ENCODE data around the gene TRAPPC5.

TRAPPC5 gene

DNA sequence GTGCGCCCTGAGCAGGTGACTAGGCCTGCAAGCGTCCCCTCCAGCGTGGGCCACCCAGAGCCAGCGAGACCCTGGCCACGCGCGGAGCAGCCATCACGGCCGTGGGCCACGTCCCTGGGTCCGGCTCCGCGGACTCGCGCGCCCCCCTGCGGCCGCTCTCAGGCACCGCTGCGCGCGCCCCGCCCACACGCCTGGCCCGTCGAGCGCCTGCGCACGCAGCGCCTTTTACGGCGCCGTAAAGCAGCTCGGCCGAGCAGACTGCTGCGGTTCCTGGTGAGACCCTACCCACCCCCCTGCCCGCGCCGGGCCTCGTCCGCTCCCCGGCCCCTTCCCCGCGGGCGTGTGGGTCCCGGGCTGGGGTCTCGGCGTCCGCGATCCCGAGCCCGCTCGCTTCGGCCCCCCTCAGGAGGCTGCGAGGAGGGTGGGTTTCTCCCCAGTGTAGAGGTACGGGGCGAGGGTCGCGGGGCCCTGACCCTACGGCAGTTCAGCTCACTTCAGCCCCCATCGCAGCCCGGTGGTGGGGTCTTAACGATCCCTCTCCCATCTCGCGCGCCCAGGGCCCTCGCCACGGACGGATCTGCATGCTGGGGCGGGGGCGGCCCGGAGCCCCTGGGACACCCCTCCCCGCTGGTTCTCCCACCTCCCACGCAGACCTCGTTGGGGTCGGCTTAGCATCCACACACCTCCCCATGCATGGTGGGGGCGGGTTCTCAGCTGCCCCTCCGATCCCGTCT is at the start of gene TRAPPC5:
Gene TRAPPC5 (plus strand): TSS at position 228 of the 734 bp plus-strand sequence. CDS start 1,421 bp downstream, outside the sequence.
- WGBS (ENCODE audit: insufficient coverage, insufficient read length) = no CpG with 5 or more reads among the region's 79 CpGs
- H3K27me3 ChIP-seq (ENCODE audit: control insufficient read depth, insufficient read depth, low read length) = no peaks in the 10 kb centered on the region
- peaks cover 9% of the 10 kb centered on the region for H3K36me3 ChIP-seq (ENCODE audit: control insufficient read depth, insufficient read depth, low read length)
- peak within 1 kb of the TSS; percentile 87 for H3K4me3 ChIP-seq (ENCODE audit: low read length)
- no peak within 1 kb of the TSS for H3K27ac ChIP-seq (ENCODE audit: low read length)
- no peak for DNase-seq (ENCODE audit: low read depth, low spot score)
- peaks cover 6% of the 10 kb centered on the region for H3K4me1 ChIP-seq (ENCODE audit: control insufficient read depth, insufficient read depth, low read length)
- H3K9me3 ChIP-seq (ENCODE audit: control insufficient read depth, insufficient read depth, low read length) = no peaks in the 10 kb centered on the region

- H3K36me3 ChIP-seq (ENCODE audit: control insufficient read depth, insufficient read depth, low read length) = peaks cover 3% of the 10 kb centered on the region; the same call in 1 of the 2 replicates
- no peak overlapping the region for H3K27ac ChIP-seq (ENCODE audit: low read length)
- WGBS (ENCODE audit: insufficient coverage, insufficient read length) = no CpG with 5 or more reads among the region's 12 CpGs
- peaks cover under 1% of the 10 kb centered on the region for H3K4me1 ChIP-seq (ENCODE audit: control insufficient read depth, insufficient read depth, low read length)
- no peaks in the 10 kb centered on the region; the same call in none of the 2 replicates for H3K27me3 ChIP-seq (ENCODE audit: control insufficient read depth, insufficient read depth, low read length)
- no peak for DNase-seq (ENCODE audit: low read depth, low spot score)
- H3K9me3 ChIP-seq (ENCODE audit: control insufficient read depth, insufficient read depth, low read length) = no peaks in the 10 kb centered on the region
- no peak overlapping the region for H3K4me3 ChIP-seq (ENCODE audit: low read length)
These were observed 49.1 kb upstream of the TRAPPC5 start for GRCh38 chr19:7631577-7631976.

- no peak overlapping the region for H3K27ac ChIP-seq (ENCODE audit: low read length)
- no peaks in the 10 kb centered on the region; the same call in none of the 2 replicates for H3K27me3 ChIP-seq (ENCODE audit: control insufficient read depth, insufficient read depth, low read length)
- no peak for DNase-seq (ENCODE audit: low read depth, low spot score)
- no peaks in the 10 kb centered on the region for H3K9me3 ChIP-seq (ENCODE audit: control insufficient read depth, insufficient read depth, low read length)
- no peak overlapping the region for H3K4me3 ChIP-seq (ENCODE audit: low read length)
- peaks cover 2% of the 10 kb centered on the region for H3K4me1 ChIP-seq (ENCODE audit: control insufficient read depth, insufficient read depth, low read length)
- peaks cover 3% of the 10 kb centered on the region; the same call in 1 of the 2 replicates for H3K36me3 ChIP-seq (ENCODE audit: control insufficient read depth, insufficient read depth, low read length)
- no CpG with 5 or more reads among the region's 40 CpGs for WGBS (ENCODE audit: insufficient coverage, insufficient read length)
These were observed 48.1 kb upstream of the TRAPPC5 start for GRCh38 chr19:7632340-7633203.

- WGBS (ENCODE audit: insufficient coverage, insufficient read length) = no CpG with 5 or more reads among the region's 2 CpGs
- DNase-seq (ENCODE audit: low read depth, low spot score) = no peak
- no peaks in the 10 kb centered on the region; the same call in none of the 2 replicates for H3K27me3 ChIP-seq (ENCODE audit: control insufficient read depth, insufficient read depth, low read length)
- H3K9me3 ChIP-seq (ENCODE audit: control insufficient read depth, insufficient read depth, low read length) = no peaks in the 10 kb centered on the region
- H3K36me3 ChIP-seq (ENCODE audit: control insufficient read depth, insufficient read depth, low read length) = peaks cover 3% of the 10 kb centered on the region; the same call in 1 of the 2 replicates
- H3K4me1 ChIP-seq (ENCODE audit: control insufficient read depth, insufficient read depth, low read length) = peaks cover 2% of the 10 kb centered on the region
- no peak within 1 kb of the TSS for H3K27ac ChIP-seq (ENCODE audit: low read length)
- no peak within 1 kb of the TSS for H3K4me3 ChIP-seq (ENCODE audit: low read length)
These were observed 46.9 kb upstream of the TRAPPC5 start, which contains the start of gene PCP2 for GRCh38 chr19:7633698-7634097. PCP2 (minus strand) TSS chr19:7633719; CDS start chr19:7633457, 262 bp downstream.

- H3K27me3 ChIP-seq (ENCODE audit: control insufficient read depth, insufficient read depth, low read length) = no peaks in the 10 kb centered on the region; the same call in none of the 2 replicates
- H3K36me3 ChIP-seq (ENCODE audit: control insufficient read depth, insufficient read depth, low read length) = peaks cover 3% of the 10 kb centered on the region; the same call in 1 of the 2 replicates
- no peak for DNase-seq (ENCODE audit: low read depth, low spot score)
- no peak overlapping the region for H3K4me3 ChIP-seq (ENCODE audit: low read length)
- H3K9me3 ChIP-seq (ENCODE audit: control insufficient read depth, insufficient read depth, low read length) = no peaks in the 10 kb centered on the region
- WGBS (ENCODE audit: insufficient coverage, insufficient read length) = no CpG with 5 or more reads among the region's 6 CpGs
- no peak overlapping the region for H3K27ac ChIP-seq (ENCODE audit: low read length)
- H3K4me1 ChIP-seq (ENCODE audit: control insufficient read depth, insufficient read depth, low read length) = peaks cover 2% of the 10 kb centered on the region
These were observed 45.0 kb upstream of the TRAPPC5 start for GRCh38 chr19:7635670-7636069.

DNA sequence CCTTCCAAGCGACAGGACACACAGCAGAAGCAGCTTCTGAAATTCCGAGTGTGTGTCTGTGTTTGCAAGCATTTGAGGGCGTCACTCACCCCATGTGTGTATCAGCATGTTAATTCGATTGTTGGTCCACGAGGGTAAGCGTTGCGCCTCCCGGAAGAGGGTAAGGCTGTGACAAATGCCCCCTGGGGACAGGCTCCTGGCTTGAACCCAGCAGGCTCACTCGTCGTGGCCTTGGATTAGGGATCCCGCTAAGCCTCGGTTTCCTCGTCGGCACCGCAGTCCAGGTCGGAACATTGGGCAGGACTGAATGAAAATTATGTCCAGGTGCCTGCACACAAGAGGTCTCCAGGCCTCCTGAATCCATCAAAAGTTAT is 44.3 kb upstream of the TRAPPC5 start:
- H3K4me1 ChIP-seq (ENCODE audit: control insufficient read depth, insufficient read depth, low read length) = peaks cover 2% of the 10 kb centered on the region
- no peak for DNase-seq (ENCODE audit: low read depth, low spot score)
- no peak overlapping the region for H3K4me3 ChIP-seq (ENCODE audit: low read length)
- WGBS (ENCODE audit: insufficient coverage, insufficient read length) = no CpG with 5 or more reads among the region's 16 CpGs
- no peak overlapping the region for H3K27ac ChIP-seq (ENCODE audit: low read length)
- H3K36me3 ChIP-seq (ENCODE audit: control insufficient read depth, insufficient read depth, low read length) = peaks cover 3% of the 10 kb centered on the region; the same call in 1 of the 2 replicates
- no peaks in the 10 kb centered on the region; the same call in none of the 2 replicates for H3K27me3 ChIP-seq (ENCODE audit: control insufficient read depth, insufficient read depth, low read length)
- H3K9me3 ChIP-seq (ENCODE audit: control insufficient read depth, insufficient read depth, low read length) = no peaks in the 10 kb centered on the region

DNA sequence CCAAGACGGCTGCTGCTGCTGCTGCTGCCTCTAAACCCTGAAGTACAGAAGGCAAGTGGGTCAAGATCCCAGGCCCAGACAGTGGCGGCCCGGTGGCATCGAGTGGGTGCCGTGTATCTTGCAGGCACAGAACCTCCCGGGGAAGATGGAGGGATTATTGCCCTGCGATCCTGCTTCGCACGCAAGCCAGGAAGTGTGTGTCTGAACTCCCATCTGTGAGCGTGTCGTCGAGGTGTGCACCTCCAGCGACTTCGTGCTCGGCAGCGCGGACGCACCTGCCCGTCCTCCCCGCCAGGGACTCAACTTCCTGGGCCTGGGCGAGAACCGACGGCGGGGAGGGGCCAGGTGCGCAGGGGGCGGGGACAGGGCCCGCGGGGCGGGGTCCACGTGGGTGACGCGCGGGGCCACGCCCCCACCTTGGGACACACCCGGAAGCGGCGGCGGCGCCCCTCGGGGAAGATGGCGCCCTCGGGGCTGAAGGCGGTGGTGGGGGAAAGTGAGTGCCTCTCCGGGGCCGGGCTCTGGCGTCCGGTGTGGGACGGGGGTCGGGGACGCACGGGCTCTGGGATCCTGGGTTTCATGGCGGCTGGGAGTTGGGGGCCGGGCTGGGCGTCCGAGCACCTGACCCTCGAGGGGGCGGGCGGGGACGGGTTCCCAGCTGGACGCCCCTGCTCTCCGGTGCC is 43.8 kb upstream of the TRAPPC5 start, which contains the start of gene STXBP2:
Gene STXBP2 (plus strand): TSS at position 420 of the 683 bp plus-strand sequence. CDS start 40 bp downstream, at position 460.
- no CpG with 5 or more reads among the region's 61 CpGs for WGBS (ENCODE audit: insufficient coverage, insufficient read length)
- H3K27me3 ChIP-seq (ENCODE audit: control insufficient read depth, insufficient read depth, low read length) = no peaks in the 10 kb centered on the region; the same call in none of the 2 replicates
- no peak for DNase-seq (ENCODE audit: low read depth, low spot score)

DNA sequence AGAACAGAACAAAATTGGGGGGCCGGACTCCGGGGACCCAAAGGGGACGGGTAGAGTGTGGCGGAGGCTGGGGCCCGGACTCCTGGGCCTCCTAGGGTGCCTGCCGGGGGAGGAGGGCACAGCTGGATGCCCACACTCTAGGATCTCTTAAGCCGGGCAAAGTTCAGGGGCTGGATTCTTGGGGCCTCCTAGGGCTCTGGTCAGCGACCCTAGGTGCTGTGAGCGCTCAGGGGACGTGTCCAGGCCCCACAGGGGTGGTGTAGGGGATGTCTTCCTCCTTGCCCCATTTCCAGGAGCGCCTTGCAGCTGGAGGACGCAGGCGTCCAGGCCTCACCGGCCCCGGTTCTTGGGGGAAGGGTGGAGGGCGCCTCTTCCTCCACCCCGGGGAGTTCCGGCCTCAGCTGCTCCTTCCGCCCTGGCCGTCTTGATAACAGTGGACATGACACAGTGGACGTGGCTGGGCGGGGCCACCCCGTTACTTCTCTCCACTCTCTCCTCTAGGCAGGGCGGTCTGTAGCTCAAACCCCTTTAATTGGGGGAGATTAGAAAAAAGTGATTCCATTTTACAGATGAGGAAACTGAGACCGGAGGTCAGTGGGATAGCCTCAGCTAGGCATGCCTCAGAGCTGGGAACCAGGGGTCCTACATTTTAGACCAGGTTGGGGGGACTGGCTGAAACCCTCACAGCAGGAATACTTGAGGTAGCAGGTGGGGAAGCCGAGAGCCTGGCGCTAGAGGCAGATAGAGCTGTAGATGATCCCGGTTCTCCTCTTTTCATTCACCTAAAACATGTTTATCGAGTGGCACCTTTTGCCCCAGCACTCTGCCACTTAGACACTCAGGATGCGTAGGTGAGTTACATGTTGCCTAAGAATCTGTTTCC is 43.0 kb upstream of the TRAPPC5 start:
- H3K27ac ChIP-seq (ENCODE audit: low read length) = no peak overlapping the region
- peak overlapping the region; percentile 62; the same call in 1 of the 2 replicates for H3K4me3 ChIP-seq (ENCODE audit: low read length)

More for the DNA sequence above, 43.8 kb upstream of the TRAPPC5 start, which contains the start of gene STXBP2:
- H3K27ac ChIP-seq (ENCODE audit: low read length) = no peak within 1 kb of the TSS
- peak within 1 kb of the TSS; percentile 62; the same call in 1 of the 2 replicates for H3K4me3 ChIP-seq (ENCODE audit: low read length)
- H3K36me3 ChIP-seq (ENCODE audit: control insufficient read depth, insufficient read depth, low read length) = peaks cover 3% of the 10 kb centered on the region; the same call in 1 of the 2 replicates
- peaks cover 2% of the 10 kb centered on the region for H3K4me1 ChIP-seq (ENCODE audit: control insufficient read depth, insufficient read depth, low read length)
- H3K9me3 ChIP-seq (ENCODE audit: control insufficient read depth, insufficient read depth, low read length) = no peaks in the 10 kb centered on the region

GRCh38 chr19:7638802-7639465 is 41.7 kb upstream of the TRAPPC5 start:
- no peaks in the 10 kb centered on the region for H3K9me3 ChIP-seq (ENCODE audit: control insufficient read depth, insufficient read depth, low read length)
- no peak overlapping the region for H3K4me3 ChIP-seq (ENCODE audit: low read length)
- H3K27me3 ChIP-seq (ENCODE audit: control insufficient read depth, insufficient read depth, low read length) = no peaks in the 10 kb centered on the region; the same call in 1 of the 2 replicates
- H3K36me3 ChIP-seq (ENCODE audit: control insufficient read depth, insufficient read depth, low read length) = no peaks in the 10 kb centered on the region
- no peak for DNase-seq (ENCODE audit: low read depth, low spot score)
- no peak overlapping the region for H3K27ac ChIP-seq (ENCODE audit: low read length)
- no CpG with 5 or more reads among the region's 12 CpGs for WGBS (ENCODE audit: insufficient coverage, insufficient read length)
- H3K4me1 ChIP-seq (ENCODE audit: control insufficient read depth, insufficient read depth, low read length) = peaks cover 2% of the 10 kb centered on the region; the same call in 1 of the 2 replicates

More for the DNA sequence above, 43.0 kb upstream of the TRAPPC5 start:
- no peak for DNase-seq (ENCODE audit: low read depth, low spot score)
- H3K27me3 ChIP-seq (ENCODE audit: control insufficient read depth, insufficient read depth, low read length) = no peaks in the 10 kb centered on the region; the same call in none of the 2 replicates
- H3K9me3 ChIP-seq (ENCODE audit: control insufficient read depth, insufficient read depth, low read length) = no peaks in the 10 kb centered on the region
- peaks cover 2% of the 10 kb centered on the region for H3K4me1 ChIP-seq (ENCODE audit: control insufficient read depth, insufficient read depth, low read length)
- no peaks in the 10 kb centered on the region; the same call in 1 of the 2 replicates for H3K36me3 ChIP-seq (ENCODE audit: control insufficient read depth, insufficient read depth, low read length)
- WGBS (ENCODE audit: insufficient coverage, insufficient read length) = no CpG with 5 or more reads among the region's 30 CpGs

All from iPS DF 6.9 (cell line).